NCI-H2107 treated with DMSO at 0.1 percent for 48 hours (cell line): ENCODE measurements around the gene GNB5.
A peak's percentile ranks its signal among the peaks of the same experiment; 100 is the strongest.

Experiments
- DNase-seq: peaks from one replicate; lab custom pipeline; 2025; ENCODE audit not compliant: unreplicated experiment; lab: John Stamatoyannopoulos, UW

The GNB5 gene

GRCh38 chr15:52146261-52146660, 44.9 kb downstream of the GNB5 start:
- no peak for DNase-seq

DNA sequence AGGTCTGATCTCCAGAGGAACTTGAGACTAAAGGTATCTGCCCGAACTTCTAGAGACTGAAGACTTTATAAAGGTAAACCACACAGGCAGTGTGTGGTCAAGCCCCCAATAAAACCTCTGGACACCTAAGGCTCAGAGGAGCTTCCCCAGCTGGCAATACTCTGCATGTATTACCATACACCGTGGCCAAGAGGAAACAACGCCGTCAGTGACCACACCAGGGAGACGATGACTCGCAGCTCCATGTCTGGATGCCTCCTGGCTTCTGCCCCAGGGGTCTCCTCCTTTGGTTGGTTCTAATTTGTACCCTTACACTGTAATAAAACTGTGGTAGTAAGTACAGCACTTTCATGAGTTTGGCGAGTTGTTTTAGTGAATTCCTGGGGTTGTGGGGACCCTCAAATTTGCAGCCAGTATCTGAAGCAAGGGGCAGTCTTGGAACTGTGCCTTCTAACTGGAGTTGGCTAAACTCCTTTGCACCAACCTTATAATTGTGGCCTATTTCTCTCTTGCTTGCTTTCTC, 46.5 kb downstream of the GNB5 start:
- DNase-seq, result no peak

- DNase-seq, result no peak
Measured at GRCh38 chr15:52143873-52144272, 47.3 kb downstream of the GNB5 start.

GRCh38 chr15:52140646-52141045, 50.5 kb downstream of the GNB5 start:
- no peak for DNase-seq

- peak; percentile 21 for DNase-seq
Measured at GRCh38 chr15:52139599-52140462, 51.4 kb downstream of the GNB5 start.

DNA sequence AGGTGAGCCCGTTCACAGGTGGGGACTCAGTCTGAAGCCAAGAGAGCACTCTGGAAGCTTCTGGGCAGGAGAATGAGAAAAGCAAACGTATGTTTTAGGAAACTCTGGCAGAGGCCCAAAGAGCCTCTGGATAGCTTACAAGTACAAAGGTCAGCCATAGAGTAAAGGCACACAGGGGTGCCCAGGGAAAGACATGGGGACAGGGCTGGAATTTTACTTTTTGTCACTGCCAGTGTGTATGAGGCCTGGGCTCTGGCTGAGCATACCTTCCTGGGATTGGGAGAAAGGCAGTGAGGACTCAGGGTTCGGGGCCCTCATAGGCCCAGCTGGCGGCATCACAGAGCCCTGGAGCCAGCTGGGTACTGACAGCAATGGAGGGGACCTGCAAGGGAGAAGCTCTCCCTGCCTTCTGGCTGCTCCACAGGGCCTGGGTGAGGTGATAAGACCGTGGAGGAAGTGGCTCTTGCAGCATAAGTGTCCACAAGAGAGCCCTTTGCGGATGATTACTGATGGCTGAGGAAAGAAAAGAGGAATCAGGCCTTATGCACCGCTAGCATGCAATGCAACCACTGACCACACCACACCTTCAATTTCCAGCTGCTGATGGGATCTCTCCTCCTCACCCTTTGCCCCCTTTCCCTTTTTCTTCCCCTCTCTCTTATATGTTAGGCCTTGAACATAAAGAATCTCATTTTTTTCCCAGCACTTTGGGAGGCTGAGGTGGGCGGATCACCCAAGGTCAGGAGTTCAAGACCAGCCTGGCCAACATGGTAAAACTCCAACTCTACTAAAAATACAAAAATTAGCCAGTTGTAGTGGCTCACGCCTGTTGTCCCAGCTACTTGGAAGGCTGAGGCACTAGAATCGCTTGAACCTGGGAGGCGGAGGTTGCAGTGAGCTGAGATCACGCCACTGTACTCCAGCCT, 53.5 kb downstream of the GNB5 start:
- no peak for DNase-seq

GRCh38 chr15:52136442-52136980, 54.7 kb downstream of the GNB5 start:
- no peak for DNase-seq

- no peak for DNase-seq
Measured at GRCh38 chr15:52134502-52135144, 56.6 kb downstream of the GNB5 start.

DNA sequence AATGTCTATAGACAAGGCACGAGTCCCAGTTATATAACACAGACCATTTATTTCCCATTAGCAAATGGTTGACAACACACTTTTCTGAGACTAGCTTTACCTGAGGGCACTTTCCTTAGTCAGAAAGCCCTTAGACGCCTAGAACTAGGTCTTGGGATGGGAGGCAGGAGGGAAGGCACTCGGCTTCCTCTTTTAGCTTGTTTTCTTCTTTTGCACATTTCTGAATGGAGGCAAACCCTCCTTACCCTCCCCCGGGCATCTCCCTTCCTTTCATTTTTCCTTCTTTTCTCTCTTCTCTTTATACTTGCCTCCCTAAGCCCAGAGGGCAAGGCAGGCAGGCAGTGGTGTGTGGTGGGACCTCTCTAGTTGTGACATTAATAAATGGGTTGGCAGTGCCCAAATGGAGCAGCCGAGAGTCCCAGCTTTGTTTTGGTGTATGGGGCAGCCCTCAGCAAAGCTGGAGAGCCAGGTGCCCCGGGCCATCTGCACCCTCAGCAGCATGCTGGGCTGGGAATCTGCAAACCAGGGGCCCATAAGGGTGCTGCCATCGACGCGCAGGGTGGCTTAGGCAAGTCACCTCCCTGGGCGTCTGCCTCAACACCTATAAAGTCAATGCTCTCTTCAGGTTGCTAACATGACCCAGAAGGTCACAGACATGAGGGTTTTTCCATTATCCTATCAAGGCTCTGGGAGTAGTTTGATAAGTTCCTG, 57.5 kb downstream of the GNB5 start:
- DNase-seq, result no peak

DNA sequence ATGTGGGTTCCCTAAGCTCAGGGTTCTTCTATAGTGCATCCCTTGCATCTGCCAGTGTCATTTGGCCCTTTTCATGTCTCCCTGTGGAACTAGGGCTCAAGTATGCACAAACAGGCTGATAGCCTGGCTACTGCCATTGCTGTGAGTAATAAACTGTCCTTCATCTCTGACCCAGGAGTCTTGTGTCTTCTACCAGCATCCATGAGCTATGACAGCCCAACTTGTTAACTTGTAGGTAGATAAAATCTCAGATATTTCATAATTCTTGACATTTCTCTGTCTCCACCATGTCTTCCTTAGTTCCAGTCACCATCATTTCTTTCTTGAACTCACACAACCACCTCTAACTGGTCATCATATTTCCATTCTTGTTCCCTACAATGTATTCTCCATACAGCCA, 59.1 kb downstream of the GNB5 start:
- no peak for DNase-seq

GRCh38 chr15:52128568-52128967, 62.6 kb downstream of the GNB5 start:
- no peak for DNase-seq

DNA sequence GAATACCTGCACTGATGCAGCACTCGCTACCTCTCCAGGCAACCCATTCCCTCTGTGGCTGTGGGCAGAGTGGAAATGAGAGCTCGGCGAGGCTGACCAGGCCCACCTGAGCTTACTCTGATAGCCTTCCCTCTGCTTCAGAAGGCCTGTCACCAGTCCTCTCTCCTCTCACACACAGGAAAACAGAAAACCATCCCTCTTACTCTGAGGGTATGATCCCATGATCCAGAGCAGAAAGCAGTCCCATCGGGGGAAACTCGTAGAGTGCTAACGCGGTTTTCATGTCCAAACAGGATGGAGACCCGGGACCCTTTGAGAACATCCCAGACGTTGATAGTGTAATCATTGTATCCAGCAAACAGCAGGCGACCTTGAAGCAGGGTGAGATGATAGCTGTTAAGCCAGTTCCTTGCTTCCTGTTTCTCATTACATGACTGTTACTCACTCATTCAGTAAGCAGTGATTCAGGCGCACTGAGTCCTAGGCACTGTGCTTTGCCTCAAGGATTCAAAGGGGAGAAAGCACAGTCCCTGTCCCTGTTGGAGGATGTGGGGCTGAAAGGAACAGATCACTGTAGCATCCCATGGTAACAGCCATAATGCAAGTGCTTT, 66.8 kb downstream of the GNB5 start:
- DNase-seq, result no peak

DNA sequence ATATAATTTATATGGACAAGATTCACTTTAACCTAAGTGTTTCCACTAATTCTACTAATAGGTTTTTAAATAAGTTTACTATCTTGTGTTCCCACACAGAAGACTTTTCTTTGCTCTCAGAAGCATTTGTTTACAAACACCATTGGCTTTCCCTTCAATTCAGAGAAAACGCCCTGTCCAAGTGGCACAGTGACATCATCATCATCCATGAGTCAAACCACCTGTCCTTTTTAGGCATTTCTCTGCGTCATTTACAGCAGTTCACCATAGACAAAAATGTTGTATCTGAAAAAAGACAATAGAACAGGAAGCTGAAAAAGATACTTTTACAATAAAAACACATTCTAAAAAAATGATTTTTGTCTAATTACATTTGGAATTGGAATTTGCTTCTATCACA, 69.3 kb downstream of the GNB5 start:
- DNase-seq, result no peak

- DNase-seq, result no peak
Measured at GRCh38 chr15:52121006-52121405, 70.2 kb downstream of the GNB5 start.

DNA sequence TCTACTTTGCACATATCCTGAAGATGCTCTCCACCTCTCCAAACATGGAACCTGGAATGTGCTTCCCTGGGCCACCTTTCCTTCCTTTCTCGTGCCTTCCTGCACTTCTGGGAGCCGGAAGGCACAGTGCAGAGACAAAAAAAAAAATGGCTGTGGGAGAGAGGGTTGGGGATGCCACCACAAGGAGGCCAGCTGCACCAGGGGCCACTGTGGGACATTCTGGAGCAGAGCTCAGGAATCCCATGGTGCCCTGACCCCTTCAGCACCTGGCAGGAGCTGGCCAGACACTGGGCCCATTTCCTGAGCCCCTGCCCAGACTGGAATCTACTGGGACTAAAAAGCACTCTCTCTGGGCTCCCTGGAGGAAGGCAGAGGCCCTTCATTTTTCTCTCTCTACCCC, 70.7 kb downstream of the GNB5 start:
- no peak for DNase-seq

GRCh38 chr15:52118969-52119749, 72.0 kb downstream of the GNB5 start:
- no peak for DNase-seq

DNA sequence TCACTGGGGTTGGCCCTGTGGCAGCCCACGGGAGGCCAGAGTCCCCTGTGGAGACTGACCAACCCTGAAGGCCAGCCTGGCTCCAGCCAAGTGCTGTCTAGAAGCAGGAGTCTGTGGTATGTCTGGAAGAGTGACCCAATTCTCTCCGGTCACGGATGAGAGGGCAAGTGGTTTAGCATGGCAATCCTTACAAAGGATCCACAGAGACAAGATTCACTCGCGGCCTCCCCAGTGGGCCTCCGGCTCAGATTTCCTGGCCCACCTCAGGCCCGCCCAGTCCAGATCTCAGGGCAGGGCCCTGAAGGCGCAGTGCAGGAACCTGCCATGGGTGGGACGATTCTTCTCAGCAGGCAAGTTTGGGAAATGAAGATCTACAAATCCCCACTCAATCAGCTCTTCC, 73.6 kb downstream of the GNB5 start:
- no peak for DNase-seq

DNA sequence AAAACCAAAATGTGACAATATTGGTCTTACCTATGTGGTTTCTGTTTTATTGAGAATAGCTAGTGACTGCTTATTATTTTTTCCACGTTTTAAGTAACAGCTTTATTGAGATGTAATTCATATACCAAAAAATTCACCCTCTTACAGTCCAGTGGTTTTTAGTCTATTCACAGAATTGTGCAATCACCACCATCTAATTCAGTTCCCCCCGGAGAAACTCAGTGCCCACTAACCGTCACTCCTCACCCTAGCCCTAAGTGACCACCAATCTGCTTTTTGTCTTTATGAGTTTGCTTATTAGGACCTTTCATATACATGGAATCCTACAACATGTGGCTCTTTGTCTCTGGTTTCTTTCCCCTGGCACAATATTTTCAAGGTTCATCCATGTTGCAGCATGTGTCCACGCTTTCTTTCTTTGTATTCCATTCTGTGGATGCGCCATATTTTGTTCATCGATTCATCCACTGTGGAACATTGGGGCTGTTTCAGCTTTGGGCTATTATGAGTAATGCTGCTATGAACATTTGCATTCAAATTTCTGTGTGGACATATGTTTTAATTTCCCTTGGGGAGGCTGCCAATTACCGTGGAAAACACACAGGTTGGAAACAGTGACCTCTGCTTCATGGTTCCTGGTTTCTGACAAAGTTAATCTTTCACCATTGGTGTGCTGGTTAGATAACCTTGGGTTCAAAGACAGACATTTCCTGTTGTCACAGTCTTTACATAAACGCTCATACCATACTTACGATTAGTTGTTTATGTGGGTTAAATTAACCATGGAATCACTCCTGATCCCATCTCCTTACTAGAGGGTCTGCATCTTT, 75.4 kb downstream of the GNB5 start:
- no peak for DNase-seq
